Nephron (organoid): ENCODE measurements around the gene ACSS1.

Source experiments
- H3K27ac Mint-ChIP-seq, 3 experiments: 2 replicates each; pipeline ENCODE4 v1.8.0; 2020; ENCODE audit warnings: mixed read lengths in 3 of 3, mild to moderate bottlenecking in 2 of 3, moderate library complexity in 1 of 3
- H3K27me3 Mint-ChIP-seq: 2 replicates; pipeline ENCODE4 v1.8.0; 2021; ENCODE audit warnings: low read depth, mild to moderate bottlenecking, moderate library complexity, mixed read lengths
- H3K36me3 Mint-ChIP-seq: 2 replicates; pipeline ENCODE4 v1.8.0; 2020; ENCODE audit warnings: low read depth, mixed read lengths
- H3K4me1 Mint-ChIP-seq: 2 replicates; pipeline ENCODE4 v1.8.0; 2020; ENCODE audit warnings: mixed read lengths
- H3K4me3 Mint-ChIP-seq, 3 experiments: 2 replicates each; pipeline ENCODE4 v1.8.0; 2020; ENCODE audit warnings: mild to moderate bottlenecking in 3 of 3, mixed read lengths in 3 of 3, moderate library complexity in 2 of 3
- H3K9me3 Mint-ChIP-seq: 2 replicates; pipeline ENCODE4 v1.8.0; 2020; ENCODE audit warnings: mixed read lengths
- CTCF ChIP-seq, 3 experiments: fragments of 200-600 bp; sonication (generic); IDR thresholded peaks; one replicate each; pipeline ENCODE4 v1.5.0; 2021; ENCODE audit warnings: antibody characterized with exemption in 3 of 3; ENCODE audit not compliant: unreplicated experiment in 3 of 3

Gene ACSS1

GRCh38 chr20:25047766-25048165 lies 10.2 kb downstream of the ACSS1 start:
- Mint-ChIP-seq H3K9me3 (no peaks in the 10 kb centered on the region), H3K27me3 (peaks cover 12% of the 10 kb centered on the region), H3K27ac (no peak overlapping the region), H3K4me1 (peaks cover 24% of the 10 kb centered on the region), H3K4me3 (no peak overlapping the region), H3K36me3 (peaks cover 3% of the 10 kb centered on the region)
- no peak for TF ChIP-seq CTCF (IDR thresholded peaks at IDR 0.05; ENCODE audit: unreplicated experiment in 3 of 3)

GRCh38 chr20:25046736-25047666 lies 10.9 kb downstream of the ACSS1 start:
- H3K27ac Mint-ChIP-seq, result no peak overlapping the region
- peaks cover 12% of the 10 kb centered on the region for H3K27me3 Mint-ChIP-seq
- no peak overlapping the region for H3K4me3 Mint-ChIP-seq
- peaks cover 3% of the 10 kb centered on the region for H3K36me3 Mint-ChIP-seq
- H3K9me3 Mint-ChIP-seq, result no peaks in the 10 kb centered on the region
- no peak for TF ChIP-seq CTCF (IDR thresholded peaks at IDR 0.05; ENCODE audit: unreplicated experiment in 3 of 3)
- H3K4me1 Mint-ChIP-seq, result peaks cover 19% of the 10 kb centered on the region

GRCh38 chr20:25046181-25046641 lies 11.7 kb downstream of the ACSS1 start:
- H3K4me1 Mint-ChIP-seq, result peaks cover 20% of the 10 kb centered on the region
- peak overlapping the region in 1 of 3 experiments; percentile 17 for H3K27ac Mint-ChIP-seq
- H3K4me3 Mint-ChIP-seq, result no peak overlapping the region
- H3K27me3 Mint-ChIP-seq, result peaks cover 12% of the 10 kb centered on the region
- H3K36me3 Mint-ChIP-seq, result peaks cover 3% of the 10 kb centered on the region
- TF ChIP-seq CTCF (IDR thresholded peaks at IDR 0.05; ENCODE audit: unreplicated experiment in 3 of 3), result no peak
- H3K9me3 Mint-ChIP-seq, result no peaks in the 10 kb centered on the region

- no peaks in the 10 kb centered on the region for H3K9me3 Mint-ChIP-seq
- TF ChIP-seq CTCF (IDR thresholded peaks at IDR 0.05; ENCODE audit: unreplicated experiment in 3 of 3), result no peak
- no peak overlapping the region for H3K27ac Mint-ChIP-seq
- H3K27me3 Mint-ChIP-seq, result peaks cover 12% of the 10 kb centered on the region
- H3K36me3 Mint-ChIP-seq, result peaks cover 3% of the 10 kb centered on the region
- H3K4me3 Mint-ChIP-seq, result no peak overlapping the region
- H3K4me1 Mint-ChIP-seq, result peaks cover 24% of the 10 kb centered on the region
These were observed 12.6 kb downstream of the ACSS1 start for GRCh38 chr20:25045343-25045712.

GRCh38 chr20:25044660-25045342 lies 13.1 kb downstream of the ACSS1 start:
- H3K4me3 Mint-ChIP-seq, result no peak overlapping the region
- H3K27ac Mint-ChIP-seq, result no peak overlapping the region
- H3K9me3 Mint-ChIP-seq, result no peaks in the 10 kb centered on the region
- peaks cover 25% of the 10 kb centered on the region for H3K4me1 Mint-ChIP-seq
- peaks cover 3% of the 10 kb centered on the region for H3K36me3 Mint-ChIP-seq
- TF ChIP-seq CTCF (IDR thresholded peaks at IDR 0.05; ENCODE audit: unreplicated experiment in 3 of 3), result no peak
- peaks cover 12% of the 10 kb centered on the region for H3K27me3 Mint-ChIP-seq
